ENCODE data around the gene PLXNB2. TPM values are rescaled to one million over a fixed set of nuclear protein-coding genes. Genes with fewer than 3 reads are reported as not detected.

PLXNB2 gene
- total RNA-seq, 1 experiment from 2014 or later, result 42.4 TPM

DNA sequence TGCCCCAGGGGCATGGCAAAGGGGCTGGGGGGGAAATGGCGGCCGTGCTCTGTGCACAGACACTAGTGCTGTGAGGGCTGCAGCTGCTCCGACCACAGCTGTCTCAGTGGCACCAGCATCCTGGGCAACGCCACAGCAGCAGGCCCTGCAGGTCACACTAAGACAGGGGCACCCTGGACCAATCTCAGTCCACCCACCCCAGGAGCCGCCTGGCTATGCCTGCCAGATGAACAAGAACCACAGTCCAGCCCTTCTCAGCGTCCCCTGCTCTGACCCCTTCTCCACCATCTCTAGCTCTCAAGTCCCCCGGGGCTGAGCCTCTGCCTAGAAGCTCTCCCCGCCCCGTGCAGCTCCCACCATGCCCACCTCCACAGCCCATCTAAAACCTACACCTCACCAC lies 79.1 kb downstream of the PLXNB2 start:
- DNase-seq (ENCODE audit: low spot score), result no peak

DNA sequence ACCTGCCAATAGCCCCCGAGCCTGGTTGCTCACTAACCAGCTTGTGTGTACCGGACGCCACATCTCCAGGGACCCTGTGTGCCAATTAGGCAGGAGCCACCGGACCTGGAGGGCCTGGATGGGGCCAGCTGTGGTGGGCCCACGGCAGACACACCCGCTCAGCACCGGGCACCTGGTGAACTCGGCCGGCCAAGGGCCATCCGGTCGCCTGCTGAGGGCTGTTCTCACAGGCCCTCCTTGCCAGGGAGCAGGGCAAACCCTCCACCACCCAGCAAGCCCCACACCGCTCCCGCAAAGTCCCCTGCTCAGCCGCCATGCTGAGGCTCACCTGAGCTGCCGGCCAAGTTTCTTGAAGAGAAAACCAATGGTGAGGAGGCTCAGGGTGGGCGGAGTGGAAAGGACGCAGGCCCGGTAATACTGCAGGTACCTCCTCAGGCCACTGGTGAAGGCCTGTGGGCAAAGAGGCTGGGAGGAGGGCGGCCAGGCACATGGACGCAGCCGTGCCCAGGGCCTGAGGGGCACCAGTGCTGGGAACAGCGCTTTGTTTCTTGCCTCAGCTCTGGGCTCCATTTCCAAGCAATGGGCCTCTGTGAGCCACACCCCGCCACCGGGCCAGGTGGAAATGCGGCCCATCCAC lies 79.7 kb downstream of the PLXNB2 start:
- DNase-seq (ENCODE audit: low spot score), result no peak

- no peak for DNase-seq (ENCODE audit: low spot score)
Observed at GRCh38 chr22:50226875-50227165, 80.6 kb downstream of the PLXNB2 start.

DNA sequence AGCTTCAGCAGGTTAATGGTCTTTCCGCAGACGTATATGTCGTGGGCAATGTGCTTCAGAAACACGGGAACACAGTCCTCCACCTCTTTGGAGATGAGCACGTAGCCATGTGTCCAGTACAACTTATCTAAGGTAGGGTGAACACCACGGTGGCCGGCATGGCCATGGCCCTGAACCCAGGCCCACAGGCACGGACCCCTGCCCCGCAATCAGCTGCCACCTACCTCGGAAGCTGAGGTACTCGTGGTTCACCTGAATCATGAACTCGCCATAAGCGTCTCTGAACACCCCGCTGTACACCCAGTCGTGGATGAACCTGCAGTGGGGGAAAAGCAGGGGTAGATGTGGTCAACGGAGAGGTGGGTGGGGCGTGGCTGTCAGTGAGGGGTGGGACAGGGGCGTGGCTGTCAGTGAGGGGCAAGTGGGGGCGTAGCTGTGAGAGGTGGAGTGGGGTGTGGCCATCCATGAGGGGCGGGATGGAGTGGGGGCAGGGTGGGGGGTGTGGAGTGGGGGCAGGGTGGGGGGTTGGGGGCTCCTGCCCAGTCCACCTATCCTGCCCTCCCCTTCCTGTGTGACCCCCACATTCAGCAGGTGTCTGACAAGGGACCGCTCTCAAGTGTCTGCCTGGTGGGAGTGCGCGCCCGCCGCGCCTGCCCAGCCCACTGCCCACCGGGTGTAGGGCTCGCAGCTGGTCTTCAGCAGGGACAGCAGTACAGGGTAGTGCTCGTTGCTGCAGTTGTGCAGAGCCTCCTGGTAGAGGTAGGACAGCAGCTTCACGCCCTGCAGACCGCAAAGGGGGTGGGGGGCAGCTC lies 81.2 kb downstream of the PLXNB2 start:
- no peak for DNase-seq (ENCODE audit: low spot score)

- no peak for DNase-seq (ENCODE audit: low spot score)
Observed at GRCh38 chr22:50225200-50225969, 82.1 kb downstream of the PLXNB2 start.

Other genes with a start within 250 kb of the PLXNB2 start
- gene TTLL8, start 249.3 kb downstream of the PLXNB2 start, total RNA-seq (2014; rRNA removed; shearing (Covaris generic)), result not detected in 2 replicates
- gene MLC1, start 222.2 kb downstream of the PLXNB2 start, total RNA-seq (2014; rRNA removed; shearing (Covaris generic)), result 1.4 and 3.3 TPM in 2 replicates
- 1.8 and 2.9 TPM in 2 replicates for gene MOV10L1, start 217.6 kb downstream of the PLXNB2 start, total RNA-seq (2014; rRNA removed; shearing (Covaris generic))
- gene PANX2, start 136.9 kb downstream of the PLXNB2 start, total RNA-seq (2014; rRNA removed; shearing (Covaris generic)), result 4.2 and 4.4 TPM in 2 replicates
- gene TRABD, start 121.7 kb downstream of the PLXNB2 start, total RNA-seq (2014; rRNA removed; shearing (Covaris generic)), result 13.7 and 17.2 TPM in 2 replicates
- 13.4 and 19.6 TPM in 2 replicates for gene SELENOO, start 106.6 kb downstream of the PLXNB2 start, total RNA-seq (2014; rRNA removed; shearing (Covaris generic))
- gene TUBGCP6, start 62.6 kb downstream of the PLXNB2 start, total RNA-seq (2014; rRNA removed; shearing (Covaris generic)), result 4.9 and 5.0 TPM in 2 replicates
- gene HDAC10, start 56.4 kb downstream of the PLXNB2 start, total RNA-seq (2014; rRNA removed; shearing (Covaris generic)), result 5.1 and 5.9 TPM in 2 replicates
- gene MAPK12, start 46.0 kb downstream of the PLXNB2 start, total RNA-seq (2014; rRNA removed; shearing (Covaris generic)), result 33.3 and 37.8 TPM in 2 replicates
- gene MAPK11, start 37.3 kb downstream of the PLXNB2 start, total RNA-seq (2014; rRNA removed; shearing (Covaris generic)), result 4.0 and 5.5 TPM in 2 replicates
- 0.35 and 1.3 TPM in 2 replicates for gene DENND6B, start 19.4 kb upstream of the PLXNB2 start, total RNA-seq (2014; rRNA removed; shearing (Covaris generic))
- 22.9 and 32.1 TPM in 2 replicates for gene PPP6R2, start 35.7 kb upstream of the PLXNB2 start, total RNA-seq (2014; rRNA removed; shearing (Covaris generic))
- gene SBF1, start 167.4 kb upstream of the PLXNB2 start, total RNA-seq (2014; rRNA removed; shearing (Covaris generic)), result 29.1 and 33.9 TPM in 2 replicates
- 0.17 and 0.39 TPM in 2 replicates for gene ADM2, start 173.9 kb upstream of the PLXNB2 start, total RNA-seq (2014; rRNA removed; shearing (Covaris generic))
- not detected in 2 replicates for gene MIOX, start 179.2 kb upstream of the PLXNB2 start, total RNA-seq (2014; rRNA removed; shearing (Covaris generic))
- 8.6 and 9.4 TPM in 2 replicates for gene LMF2, start 200.1 kb upstream of the PLXNB2 start, total RNA-seq (2014; rRNA removed; shearing (Covaris generic))
- gene NCAPH2, start 200.6 kb upstream of the PLXNB2 start, total RNA-seq (2014; rRNA removed; shearing (Covaris generic)), result 39.0 and 76.8 TPM in 2 replicates
- 1.3 and 11.9 TPM in 2 replicates for gene SCO2, start 218.0 kb upstream of the PLXNB2 start, total RNA-seq (2014; rRNA removed; shearing (Covaris generic))
- 0.39 and 0.68 TPM in 2 replicates for gene TYMP, start 222.4 kb upstream of the PLXNB2 start, total RNA-seq (2014; rRNA removed; shearing (Covaris generic))
- 0.18 and 0.48 TPM in 2 replicates for gene KLHDC7B, start 238.3 kb upstream of the PLXNB2 start, total RNA-seq (2014; rRNA removed; shearing (Covaris generic))

Measured in H4 (cell line).